Thyroid gland (tissue), 4 donors: ENCODE results near the gene SPARC.
"Not testable (repeated sequence)": the region's sequence is repeated elsewhere in the genome, so short reads cannot be mapped to it uniquely, and the experiment has no call there.

ENCODE experiments used
- POLR2A ChIP-seq, 2 donors: fragments of 450-650 bp; IDR thresholded peaks; one replicate each; pipeline ENCODE4 v1.6.1; 2017; ENCODE audit warnings: antibody characterized with exemption in 2 of 2, mild to moderate bottlenecking in 2 of 2, moderate library complexity in 1 of 2
- TF ChIP-seq, protein P1 (sequence below), 6 experiments: fragments of 200-600 bp in 3 of 6; fragments of 450-650 bp in 3 of 6; sonication (generic) in 3 of 6; IDR thresholded peaks; one replicate each; pipeline ENCODE4 v1.5.1; 2016 to 2019; ENCODE audit warnings: antibody characterized with exemption in 6 of 6, mild to moderate bottlenecking in 2 of 6, inconsistent platforms in 1 of 6, moderate library complexity in 1 of 6

DNA sequence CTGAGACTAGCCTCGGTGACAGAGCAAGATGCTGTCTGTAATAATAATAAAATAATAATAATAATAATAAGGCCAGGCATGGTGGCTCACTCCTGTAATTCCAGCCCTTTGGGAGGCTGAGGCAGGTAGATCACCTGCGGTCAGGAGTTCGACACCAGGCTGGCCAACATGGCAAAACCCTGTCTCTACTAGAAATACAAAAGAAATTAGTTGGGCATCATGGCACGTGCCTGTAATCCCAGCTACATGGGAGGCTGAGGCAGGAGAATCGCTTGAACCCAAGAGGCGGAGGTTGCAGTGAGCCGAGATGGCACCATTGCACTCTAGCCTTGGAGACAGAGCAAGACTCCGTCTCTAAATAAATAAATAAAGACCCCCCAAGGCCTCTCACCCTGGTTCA is 2.9 kb upstream of the SPARC start:
- TF ChIP-seq, protein P1, sequence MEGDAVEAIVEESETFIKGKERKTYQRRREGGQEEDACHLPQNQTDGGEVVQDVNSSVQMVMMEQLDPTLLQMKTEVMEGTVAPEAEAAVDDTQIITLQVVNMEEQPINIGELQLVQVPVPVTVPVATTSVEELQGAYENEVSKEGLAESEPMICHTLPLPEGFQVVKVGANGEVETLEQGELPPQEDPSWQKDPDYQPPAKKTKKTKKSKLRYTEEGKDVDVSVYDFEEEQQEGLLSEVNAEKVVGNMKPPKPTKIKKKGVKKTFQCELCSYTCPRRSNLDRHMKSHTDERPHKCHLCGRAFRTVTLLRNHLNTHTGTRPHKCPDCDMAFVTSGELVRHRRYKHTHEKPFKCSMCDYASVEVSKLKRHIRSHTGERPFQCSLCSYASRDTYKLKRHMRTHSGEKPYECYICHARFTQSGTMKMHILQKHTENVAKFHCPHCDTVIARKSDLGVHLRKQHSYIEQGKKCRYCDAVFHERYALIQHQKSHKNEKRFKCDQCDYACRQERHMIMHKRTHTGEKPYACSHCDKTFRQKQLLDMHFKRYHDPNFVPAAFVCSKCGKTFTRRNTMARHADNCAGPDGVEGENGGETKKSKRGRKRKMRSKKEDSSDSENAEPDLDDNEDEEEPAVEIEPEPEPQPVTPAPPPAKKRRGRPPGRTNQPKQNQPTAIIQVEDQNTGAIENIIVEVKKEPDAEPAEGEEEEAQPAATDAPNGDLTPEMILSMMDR (IDR thresholded peaks at IDR 0.05), result not testable (repeated sequence)
- not testable (repeated sequence) for TF ChIP-seq POLR2A (IDR thresholded peaks at IDR 0.05)
